NCI-H2081 (cell line): ENCODE results near the gene TBL3.
"Not testable (repeated sequence)": the region's sequence is repeated elsewhere in the genome, so short reads cannot be mapped to it uniquely, and the experiment has no call there.

Experiments
- DNase-seq, 2 experiments: peaks; one replicate each; lab custom pipeline; 2025; lab: John Stamatoyannopoulos, UW

The TBL3 gene

DNA sequence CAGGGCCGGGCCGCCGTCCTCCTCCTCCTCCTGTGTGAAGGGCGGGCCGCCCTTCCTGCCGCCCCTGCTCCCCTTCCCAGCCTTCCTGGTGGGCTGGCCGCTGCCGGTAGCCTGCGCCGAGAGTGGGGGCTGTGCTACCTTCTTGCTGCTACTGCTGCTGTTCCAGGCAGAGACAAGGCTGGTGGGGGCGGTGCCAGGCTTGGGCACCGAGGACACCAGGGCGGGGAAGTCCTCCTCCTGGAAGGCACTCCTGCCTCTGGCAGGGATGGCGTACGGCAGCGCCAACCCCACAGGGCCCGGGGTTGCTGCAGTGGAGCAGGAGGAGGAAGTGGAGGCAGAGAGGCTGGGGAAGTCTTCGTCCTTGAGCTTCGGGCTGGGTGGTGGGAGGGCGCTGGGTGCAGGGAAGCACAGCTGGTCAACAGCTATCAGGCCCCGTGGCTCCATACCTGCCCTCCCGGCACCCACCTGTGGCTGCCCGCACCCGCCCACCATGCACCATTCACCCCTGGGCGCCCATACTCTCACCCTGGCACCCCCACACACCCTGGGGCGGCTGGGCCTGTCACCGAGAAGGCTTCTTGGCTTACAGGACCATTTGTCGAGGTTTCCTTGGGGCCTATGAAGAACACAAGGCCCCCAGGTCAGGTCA, 28.1 kb downstream of the TBL3 start:
- no peak for DNase-seq

DNA sequence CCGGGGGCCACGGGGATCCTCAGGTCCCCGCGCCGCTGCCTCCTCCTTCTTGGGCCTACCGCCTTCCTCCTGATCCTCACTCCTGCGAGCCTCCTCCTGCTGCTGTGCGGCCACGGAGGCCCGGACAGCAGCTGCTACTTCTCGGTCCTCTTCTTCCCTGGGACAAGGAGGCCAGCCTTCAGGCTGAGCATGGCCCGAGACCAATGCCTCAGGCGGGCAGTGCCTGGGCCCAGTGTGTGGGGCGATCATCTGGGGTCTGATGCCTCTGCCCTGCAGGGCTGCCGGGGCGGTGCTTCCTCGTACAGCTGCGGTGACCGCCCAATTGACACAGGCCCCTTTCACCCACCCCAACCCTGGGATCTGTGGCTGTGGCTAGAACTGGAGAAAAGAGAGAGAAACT, 29.2 kb downstream of the TBL3 start:
- no peak for DNase-seq

DNA sequence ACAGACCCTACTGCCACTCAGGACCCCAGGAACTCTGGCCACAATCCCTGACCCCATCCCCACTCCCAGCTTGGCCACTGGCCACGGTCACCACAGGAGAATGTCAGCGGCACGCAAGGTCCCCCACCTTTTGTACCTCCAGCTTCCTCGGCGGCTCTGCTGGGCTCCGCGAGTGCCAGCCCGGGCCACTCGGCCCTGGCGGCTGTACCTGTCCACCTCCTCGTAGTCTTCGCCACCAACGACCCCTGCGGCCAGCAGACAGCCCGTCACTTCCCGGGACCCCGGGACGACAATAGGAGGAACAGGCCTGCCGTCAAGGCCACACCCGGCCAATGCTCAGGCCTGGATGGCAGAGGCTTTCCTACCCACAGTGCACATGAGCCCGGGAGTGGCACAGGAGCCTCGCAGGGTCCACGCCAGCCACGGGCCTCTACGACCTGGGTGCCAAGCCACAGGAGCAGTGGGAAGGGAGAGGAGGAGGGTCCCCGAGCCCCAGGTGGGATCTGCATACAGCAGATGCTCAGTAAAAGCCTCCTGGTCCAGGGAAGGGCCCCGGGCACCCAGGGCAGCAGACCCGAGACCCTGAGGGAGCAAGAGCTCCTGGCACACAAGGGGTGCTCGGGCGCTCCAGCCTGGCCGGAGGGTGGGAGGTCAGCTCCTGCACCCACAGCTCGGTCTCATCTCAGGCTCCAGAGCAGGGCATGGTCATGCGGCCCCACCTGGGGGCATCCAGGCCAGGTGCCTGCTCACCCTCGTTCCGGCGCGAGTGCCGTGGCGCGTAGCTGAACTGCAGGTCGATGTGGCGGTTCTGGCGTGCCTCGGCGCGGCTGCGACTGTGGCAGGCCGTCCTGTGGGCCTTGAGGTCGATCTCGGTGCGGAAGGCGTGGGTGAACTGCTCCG, 29.9 kb downstream of the TBL3 start:
- DNase-seq = no peak

DNA sequence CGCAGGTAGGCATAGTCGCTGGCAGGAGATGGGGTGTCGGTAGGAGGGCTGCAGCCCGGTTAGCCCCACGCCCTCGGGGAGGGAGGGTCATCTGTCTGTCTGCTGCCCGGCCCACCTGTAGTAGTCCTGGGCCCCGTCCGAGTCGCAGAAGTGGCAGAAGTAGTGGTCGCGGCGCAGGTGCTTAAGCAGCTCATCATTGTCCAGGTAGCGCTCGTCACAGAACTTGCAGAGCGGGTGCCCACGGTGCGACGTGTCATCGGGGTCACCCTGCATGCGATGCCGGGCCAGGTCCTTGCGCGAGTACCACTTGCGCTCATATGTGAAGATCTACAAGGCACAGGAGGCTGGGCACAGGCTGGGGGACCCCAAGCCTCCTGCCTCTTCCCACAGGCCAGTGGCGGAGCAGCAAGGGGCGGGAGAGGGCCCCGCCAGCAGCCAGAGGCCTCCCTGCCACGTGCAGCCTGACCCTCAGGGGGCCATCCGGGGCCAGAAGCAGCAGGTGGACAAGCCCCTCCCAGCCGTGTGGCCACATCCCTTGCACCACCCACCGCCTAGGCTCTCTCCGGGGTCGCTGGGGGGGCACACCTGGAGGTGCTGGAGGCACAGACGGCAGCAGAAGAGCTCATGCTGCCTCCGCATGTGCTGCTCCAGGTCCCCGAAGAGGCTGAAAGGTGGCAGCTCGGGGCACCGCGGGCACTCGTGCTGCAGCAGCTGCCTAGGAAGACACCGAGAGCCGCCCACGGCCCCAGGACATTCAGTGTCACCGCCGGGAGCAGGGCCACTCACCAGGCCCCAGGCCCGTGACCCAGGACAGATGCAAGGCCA, 30.8 kb downstream of the TBL3 start:
- DNase-seq = no peak

DNA sequence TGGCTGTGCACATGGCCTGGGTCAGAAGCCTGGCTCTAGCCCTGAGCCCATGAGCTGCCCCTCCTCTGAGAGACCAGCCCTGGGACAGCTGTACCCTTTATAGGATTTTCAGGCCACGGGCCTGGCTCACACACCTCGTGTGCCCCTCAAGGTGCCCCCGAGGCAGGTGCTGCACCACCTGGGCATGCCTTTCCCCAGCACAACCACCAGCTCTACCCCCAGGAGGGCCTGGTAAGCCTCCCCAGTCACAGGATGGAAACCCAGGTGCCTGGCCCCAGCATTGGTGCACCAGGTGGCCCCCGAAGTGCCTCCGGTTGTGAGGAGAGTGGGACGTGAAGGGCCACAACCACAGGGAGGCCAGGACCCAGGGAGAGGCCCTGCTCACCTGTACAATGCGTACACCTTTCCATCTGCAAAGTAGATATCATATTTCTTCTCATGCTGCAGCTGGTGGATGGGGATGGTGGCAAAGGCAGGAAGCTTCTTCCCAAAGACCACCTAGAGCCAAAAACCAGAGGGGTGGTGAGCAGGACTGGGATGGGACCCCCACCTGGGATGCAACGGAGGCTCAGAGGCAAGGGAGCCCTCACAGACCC, 31.5 kb downstream of the TBL3 start:
- no peak for DNase-seq

DNA sequence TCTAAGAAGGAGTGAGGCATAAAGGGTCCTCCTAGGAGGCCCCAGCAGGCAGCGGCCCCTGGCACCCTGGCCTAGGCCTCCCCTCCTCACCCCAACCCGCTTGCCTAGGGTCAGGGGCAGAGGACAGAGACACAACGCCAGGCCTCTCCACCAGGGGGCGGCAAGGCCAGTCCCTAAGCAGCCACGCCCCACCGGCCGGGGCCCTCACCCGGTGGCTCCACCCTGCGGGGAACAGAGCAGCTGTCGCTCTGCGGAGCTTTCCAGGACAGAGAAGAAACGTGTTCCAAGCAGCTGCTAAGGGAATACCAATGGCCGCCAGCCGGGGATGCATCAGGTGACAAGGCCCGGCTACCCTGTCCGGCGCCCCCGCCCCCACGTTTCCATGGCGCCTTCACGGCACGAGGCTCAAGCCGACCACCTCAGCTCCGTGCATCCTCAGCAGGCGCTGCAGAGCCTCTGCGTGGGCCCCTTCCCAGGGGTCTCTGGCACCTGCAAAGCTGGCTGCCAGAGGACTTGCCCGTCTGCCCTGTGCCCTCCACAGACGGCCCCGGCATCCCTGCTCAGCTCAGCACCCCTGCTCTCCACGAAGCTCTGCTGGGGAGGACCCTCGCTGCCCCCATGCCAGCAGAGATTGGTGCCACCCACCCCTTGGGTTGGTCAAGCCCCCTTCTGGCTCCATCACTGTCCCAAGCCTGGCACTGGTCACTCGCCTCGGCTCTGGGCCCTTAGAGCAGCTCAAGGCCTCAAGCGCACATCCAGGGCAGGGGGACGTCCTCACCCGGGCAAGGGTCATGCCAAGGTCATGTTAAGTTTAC, 32.2 kb downstream of the TBL3 start:
- peak; percentile 91 to 93 for DNase-seq

DNA sequence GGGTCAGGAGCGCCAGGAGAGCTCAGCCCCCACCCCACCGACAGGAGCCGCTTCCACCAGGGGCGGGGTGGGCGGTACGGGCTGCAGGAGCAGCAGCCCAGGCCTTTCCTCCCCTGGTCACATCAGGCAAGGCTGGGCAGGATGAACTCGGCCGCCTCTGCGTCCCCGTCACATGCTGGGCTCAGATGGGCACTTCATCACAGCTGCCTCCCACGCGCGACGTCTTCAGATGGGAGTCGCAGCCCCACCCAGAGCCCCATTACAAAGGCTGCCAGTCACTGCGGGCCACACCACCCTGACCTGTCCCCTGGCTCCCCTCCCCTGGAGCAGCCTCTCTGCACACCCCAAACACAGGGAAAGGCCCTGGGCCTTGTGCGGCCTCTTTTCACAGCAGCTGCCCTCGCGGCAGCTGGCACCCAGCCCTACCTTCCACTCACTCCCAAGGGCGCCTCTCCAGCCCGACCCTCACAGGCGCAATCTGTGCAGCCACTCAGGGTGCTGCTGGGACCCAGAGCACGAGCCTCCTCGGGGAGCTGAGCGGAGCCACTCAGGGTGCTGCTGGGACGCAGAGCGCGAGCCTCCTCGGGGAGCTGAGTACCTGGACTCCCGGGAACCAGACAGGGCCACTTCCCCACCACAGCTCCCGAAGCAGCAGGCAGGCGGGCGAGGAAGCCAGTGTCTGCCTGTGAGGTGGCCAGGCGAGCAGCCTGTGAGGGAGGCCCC, 33.1 kb downstream of the TBL3 start:
- peak in 1 of 2 experiments; percentile 42 for DNase-seq

DNA sequence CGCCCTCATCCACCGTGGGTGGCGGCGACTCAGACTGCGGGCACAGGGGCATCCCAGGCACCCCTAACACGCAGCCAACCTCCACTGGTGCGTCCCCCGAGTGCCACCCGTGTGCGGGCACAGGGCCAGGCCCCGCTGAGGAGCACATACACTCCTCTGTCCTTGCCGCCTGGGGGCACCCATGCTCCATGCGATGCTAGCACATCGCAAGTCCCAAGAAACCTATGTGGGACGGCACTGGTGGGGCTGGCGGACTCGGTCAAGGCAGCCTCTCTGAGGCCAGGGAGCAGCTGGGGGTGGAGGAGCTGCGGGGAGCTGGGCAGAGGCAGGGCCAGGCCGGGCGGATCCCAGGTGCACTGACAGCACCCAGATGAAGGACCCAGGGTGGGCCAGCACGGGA, 33.8 kb downstream of the TBL3 start:
- no peak for DNase-seq

DNA sequence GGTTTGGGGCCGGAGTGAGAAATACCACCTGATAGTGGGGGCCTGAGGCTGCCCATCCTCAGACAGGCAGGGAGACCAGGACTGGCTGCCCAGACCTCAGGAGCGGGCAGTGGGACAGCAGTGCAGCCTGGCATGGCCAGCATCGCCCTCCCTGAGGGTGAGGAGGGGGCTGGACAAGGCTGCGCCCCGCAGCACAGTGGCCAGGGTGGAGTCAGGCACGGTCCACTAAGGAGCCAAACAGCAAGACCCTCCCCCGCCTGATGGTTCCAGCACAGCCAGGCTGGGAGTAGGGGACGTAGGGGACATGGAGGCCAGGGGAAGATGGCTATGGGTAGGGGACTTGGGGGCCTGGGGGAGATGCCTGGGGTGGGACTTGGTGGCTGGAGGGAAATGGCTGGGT, 34.5 kb downstream of the TBL3 start:
- no peak for DNase-seq

DNA sequence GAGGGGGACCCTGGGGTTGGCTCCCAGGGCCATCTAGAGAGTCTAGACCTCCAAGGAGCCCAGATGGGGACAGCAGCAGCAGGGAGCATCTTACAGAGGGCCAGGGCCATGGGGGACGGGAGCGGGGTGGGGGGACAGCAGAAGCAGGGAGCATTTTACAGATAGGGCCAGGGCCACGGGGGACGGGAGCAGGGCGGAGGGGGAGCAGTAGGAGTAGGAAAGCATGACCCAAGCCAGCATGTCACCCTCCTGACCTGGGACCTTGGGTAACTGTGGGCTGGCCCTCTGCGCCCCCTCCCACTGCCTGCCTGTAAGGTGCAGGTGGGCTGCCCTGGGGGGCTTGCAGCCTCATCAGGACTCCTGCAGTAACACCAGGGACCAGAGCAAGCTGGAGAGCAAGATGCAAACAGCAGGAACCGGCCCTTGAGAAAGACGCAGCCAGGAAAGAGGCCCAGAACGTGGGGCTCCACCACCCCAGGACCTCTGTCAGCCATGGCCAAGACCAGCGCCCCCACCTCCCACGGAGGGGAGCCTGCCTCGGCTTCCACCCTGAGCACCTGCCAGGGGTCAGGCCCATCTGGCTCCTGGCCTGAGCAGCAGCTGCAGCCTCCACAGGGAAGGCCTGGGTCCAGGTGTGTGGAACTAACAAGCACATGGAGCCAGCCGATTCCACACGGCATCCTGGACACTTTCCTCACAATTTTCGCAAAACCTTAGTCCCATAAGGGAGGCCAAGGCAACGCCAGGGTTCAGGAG, 35.4 kb downstream of the TBL3 start:
- peak in 1 of 2 experiments; percentile 24 for DNase-seq

DNA sequence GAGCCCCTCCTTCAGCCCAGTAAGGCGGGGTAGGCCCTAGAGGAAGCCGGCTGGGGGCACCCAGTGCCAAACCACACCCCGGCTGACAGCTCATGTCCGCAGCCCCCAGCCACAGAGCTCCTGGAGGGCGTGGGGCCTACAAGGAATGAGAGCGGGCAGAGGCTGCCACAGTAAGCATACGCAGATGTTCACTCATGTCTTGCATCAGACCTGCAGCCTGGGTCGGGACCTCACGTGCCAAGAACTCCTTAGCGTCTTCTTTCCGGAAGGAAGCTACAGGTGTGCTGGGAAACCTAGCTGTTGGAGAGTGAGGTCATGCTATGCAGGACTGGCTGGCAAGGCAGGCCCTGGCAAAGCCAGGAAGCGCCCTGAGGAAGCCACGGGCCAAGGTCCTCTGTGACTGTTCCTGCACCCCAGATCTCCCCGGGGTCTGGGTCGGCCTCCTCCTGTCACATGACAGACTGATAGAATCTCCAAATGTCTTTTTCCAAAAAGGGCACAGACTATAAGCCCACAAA, 36.2 kb downstream of the TBL3 start:
- peak in 1 of 2 experiments; percentile 15 for DNase-seq

DNA sequence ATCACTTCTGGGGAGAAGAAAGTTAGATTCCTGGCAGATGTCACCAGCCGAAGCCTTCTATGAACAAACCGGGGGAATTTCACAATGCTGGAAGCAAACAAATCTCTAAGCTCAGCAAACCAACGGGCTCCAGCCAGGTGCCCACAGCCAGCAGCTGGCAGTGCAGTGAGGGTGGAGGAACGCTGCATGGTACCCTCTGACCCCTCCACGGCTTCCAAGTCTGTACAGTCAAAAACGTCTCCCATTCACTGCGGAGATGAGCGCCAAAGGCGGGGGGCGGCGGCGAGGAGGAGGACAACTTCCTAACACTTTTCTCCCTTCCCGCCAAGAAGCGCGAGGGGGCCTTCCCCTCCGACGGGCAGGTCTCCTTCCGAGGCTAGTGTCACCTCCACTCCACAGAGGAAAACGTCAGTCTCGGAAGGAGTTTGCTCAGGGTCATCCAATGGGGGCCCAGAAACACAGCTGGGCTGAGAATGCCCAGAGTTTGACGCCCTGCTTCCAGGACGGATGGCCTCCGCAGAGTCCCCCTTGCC, 36.8 kb downstream of the TBL3 start:
- peak in 1 of 2 experiments; percentile 11 for DNase-seq

DNA sequence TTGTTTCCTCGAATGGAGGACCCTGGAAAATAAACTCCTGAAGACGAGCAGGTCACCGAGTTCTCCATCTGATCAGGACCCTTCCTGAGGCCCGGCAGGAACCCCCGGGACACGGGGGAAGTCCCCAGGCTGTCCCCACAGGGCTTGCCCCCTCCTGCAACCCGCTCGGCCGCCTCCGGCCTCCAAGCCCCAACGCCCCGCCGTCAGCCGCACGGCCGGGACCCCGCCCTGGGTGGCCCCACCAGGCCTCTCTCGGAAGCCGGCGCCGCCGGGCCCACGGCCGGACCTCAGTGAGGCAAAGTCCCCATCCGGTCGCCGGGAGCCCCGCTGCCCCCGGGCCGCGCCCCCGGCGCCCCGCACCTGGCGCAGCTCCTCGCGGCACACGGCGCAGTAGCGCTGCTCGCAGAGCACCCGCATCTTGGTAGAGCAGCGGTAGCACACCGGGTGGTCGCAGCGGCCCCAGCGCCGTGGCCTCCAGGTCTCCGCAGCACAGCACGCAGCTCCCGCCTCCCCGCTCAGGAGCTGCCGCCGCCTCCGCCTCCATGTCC, 37.4 kb downstream of the TBL3 start:
- no peak for DNase-seq

DNA sequence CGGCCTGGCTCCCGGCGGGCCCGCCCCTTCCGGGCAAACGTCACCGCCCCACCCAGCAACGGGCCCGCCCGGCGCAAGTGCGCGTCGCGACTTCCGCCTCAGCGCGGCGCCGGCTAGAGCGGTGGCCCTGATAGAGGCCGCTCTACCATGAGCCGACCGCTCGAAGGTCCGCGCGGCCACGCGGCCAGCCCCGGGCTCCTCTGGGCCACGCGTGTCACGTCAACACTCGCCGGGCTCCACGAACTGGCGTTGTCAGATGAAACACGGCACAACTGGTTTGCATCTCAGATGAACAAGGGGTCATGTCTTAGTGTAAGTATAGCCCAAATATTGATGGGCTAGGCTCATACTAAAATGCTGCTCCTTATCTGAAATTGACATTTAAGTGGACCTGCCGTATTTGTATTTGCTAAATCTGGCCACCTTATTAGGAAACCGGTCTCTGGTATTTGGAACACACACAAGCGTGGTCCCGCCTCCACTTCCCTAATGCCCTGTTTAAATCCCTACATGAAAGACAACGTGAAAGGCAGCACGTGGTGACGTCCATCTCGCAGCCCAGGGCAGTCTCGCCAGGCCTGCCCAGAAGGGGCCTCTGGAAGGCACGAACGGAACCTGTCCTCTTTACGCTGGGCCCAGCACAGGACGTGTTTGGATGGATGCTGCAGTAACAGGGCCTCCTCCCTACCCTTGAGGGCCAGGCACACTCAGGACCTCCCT, 38.1 kb downstream of the TBL3 start, which contains the start of gene ZNF598:
ZNF598 (minus strand) TSS at position 31 of the 720 bp plus-strand sequence.
- peak; percentile 80 to 88 for DNase-seq

DNA sequence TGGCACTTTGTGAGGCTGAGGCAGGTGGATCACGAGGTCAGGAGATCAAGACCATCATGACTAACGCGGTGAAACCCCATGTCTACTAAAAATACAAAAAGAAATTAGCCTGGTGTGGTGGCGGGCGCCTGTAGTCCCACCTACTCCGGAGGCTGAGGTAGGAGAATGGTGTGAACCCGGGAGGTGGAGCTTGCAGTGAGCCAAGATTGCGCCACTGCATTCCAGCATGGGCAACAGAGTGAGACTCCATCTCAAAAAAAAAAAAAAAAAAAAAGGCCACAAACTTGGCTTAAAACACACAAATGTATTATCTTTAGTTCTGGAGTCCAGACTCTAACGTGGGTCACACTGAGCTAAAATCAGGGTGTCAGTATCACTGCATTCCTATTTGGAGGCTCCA, 39.9 kb downstream of the TBL3 start:
- DNase-seq = not testable (repeated sequence)

DNA sequence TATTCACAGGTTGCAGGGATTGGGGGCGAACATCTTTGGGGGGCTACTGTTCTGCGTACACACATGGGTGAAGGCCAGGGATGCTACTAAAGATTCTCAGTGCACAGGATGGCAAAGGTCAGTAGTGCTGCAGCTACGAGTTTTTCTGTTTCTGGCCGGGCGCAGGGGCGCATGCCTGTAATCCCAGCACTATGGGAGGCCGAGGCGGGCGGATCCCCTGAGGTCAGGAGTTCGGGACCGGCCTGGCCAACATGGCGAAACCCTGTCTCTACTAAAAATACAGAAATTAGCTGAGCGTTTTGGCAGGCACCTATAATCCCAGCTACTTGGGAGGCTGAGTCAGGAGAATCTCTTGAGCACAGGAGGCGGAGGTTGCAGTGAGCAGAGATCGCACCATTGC, 41.7 kb downstream of the TBL3 start:
- no peak for DNase-seq

DNA sequence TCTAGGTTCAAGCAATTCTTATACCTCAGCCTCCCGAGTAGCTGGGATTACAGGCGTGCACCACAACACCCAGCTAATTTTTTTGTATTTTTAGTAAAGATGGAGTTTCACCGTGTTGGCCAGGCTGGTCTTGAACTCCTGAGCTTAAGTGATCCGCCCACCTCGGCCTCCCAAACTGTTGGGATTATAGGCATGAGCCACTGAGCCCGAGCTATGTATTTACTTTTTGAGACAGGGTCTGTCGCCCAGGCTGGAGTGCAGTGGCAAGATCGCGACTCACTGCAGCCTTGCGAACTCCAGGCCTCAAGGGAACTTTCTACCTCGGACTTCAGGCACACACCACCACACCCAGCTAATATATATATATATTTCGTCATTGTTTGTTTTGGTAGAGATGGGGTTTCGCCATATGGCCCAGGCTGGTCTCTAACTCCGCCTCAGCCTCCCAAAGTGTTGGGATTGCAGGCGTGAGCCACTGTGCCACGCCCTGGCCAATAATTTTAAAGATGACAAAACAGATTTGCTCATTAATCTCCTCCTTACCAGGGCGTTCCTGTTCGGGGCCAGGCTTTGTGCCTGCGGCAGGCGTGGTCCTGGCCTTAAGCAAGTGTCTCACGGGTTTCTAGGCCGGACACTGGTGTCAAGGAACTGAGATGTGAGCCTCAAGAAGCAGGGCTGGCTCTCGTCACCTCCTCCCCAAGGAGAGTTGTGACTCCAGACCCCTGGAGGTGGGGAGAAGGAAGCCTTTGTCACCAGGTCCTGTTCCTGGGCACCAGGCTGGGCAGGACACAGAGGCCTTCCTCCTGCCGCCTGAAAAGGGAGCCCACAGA, 43.5 kb downstream of the TBL3 start:
- no peak for DNase-seq

DNA sequence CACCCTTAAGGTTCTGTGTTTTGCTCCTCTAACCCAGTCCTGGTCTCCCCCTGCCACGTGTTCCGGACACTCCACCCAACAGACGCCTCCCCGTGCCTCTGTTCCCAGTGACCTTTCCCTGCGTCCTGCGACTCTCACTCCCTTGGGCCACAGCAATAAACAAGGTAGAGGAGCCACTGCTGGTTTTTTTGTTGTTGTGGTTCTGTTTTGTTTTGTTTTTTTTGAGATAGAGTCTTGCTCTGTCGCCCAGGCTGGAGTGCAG, 44.0 kb downstream of the TBL3 start:
- no peak for DNase-seq
